MG63 (cell line): Measurements from ENCODE around the gene GIT2. TPM values are rescaled to one million over a fixed set of nuclear protein-coding genes. Genes with fewer than 3 reads are reported as not detected.

ENCODE experiments used
- total RNA-seq: library from RNA; depleted of rRNA; stranded (reverse); fragments of >200 nt; shearing (Covaris generic); gene quantifications from 2 replicates; pipeline ENCODE4 v1.2.3, GENCODE V29; 2014; ENCODE audit warnings: low replicate concordance; rRNA removed

The GIT2 gene
- total RNA-seq, 1 experiment from 2014 or later: 20.7 TPM

Other genes starting within 250 kb of the GIT2 start
- 0.20 and 1.1 TPM in 2 replicates for gene TRPV4, start 163.0 kb downstream of the GIT2 start, total RNA-seq
- 24.0 and 34.2 TPM in 2 replicates for gene GLTP, start 115.8 kb downstream of the GIT2 start, total RNA-seq
- gene TCHP, start 96.1 kb downstream of the GIT2 start, total RNA-seq: 3.6 and 4.0 TPM in 2 replicates
- gene ANKRD13A, start 3.1 kb upstream of the GIT2 start, total RNA-seq: 75.0 and 96.8 TPM in 2 replicates
- gene C12orf76, start 52.2 kb upstream of the GIT2 start, total RNA-seq: 0.47 and 8.3 TPM in 2 replicates
- gene IFT81, start 128.0 kb upstream of the GIT2 start, total RNA-seq: 6.9 and 36.1 TPM in 2 replicates